Fibroblast of mammary gland (primary cell): Measurements from ENCODE around the gene TMEM175.
"Not testable (repeated sequence)": the region's sequence is repeated elsewhere in the genome, so short reads cannot be mapped to it uniquely, and the experiment has no call there.

Source experiments
- DNase-seq: peaks from one replicate; pipeline ENCODE4 v3.0.0-alpha.2; 2010; ENCODE audit warnings: low read depth
- H3K4me3 ChIP-seq: 2 replicates; pipeline ENCODE4 v1.5.1; 2011; ENCODE audit warnings: low read depth, mild to moderate bottlenecking, low read length, moderate library complexity; ENCODE audit not compliant: control insufficient read depth
- CTCF ChIP-seq: conservative IDR thresholded peaks from 2 replicates; pipeline ENCODE4 v1.5.1; 2011; ENCODE audit warnings: low read depth, low read length, inconsistent platforms; ENCODE audit not compliant: control insufficient read depth, insufficient read depth

Gene TMEM175

GRCh38 chr4:997375-998071 lies 65.3 kb downstream of the TMEM175 start:
- no peak for TF ChIP-seq CTCF
- H3K4me3 ChIP-seq: no peak overlapping the region
- no peak for DNase-seq

- no peak overlapping the region for H3K4me3 ChIP-seq
- DNase-seq: no peak
- no peak for TF ChIP-seq CTCF
These were observed 65.9 kb downstream of the TMEM175 start for GRCh38 chr4:998096-998691.

- H3K4me3 ChIP-seq, DNase-seq: not testable (repeated sequence)
These were observed 67.1 kb downstream of the TMEM175 start for GRCh38 chr4:999240-999863.

GRCh38 chr4:999882-1000425 lies 67.7 kb downstream of the TMEM175 start:
- DNase-seq: no peak
- H3K4me3 ChIP-seq: no peak overlapping the region
- no peak for TF ChIP-seq CTCF

- H3K4me3 ChIP-seq: no peak overlapping the region
- no peak for TF ChIP-seq CTCF
- no peak for DNase-seq
These were observed 68.5 kb downstream of the TMEM175 start for GRCh38 chr4:1000686-1001260.

- no peak for TF ChIP-seq CTCF
- H3K4me3 ChIP-seq: no peak overlapping the region
- no peak for DNase-seq
These were observed 69.4 kb downstream of the TMEM175 start for GRCh38 chr4:1001561-1002130.
